ENCODE data around the gene CTU2. TPM values are rescaled to one million over a fixed set of nuclear protein-coding genes. Genes with fewer than 3 reads are reported as not detected.

The CTU2 gene
- total and polyA plus RNA-seq, 9 of the 15 experiments (the other 6 are each of a cell fraction or from before 2014, with no cell fraction given) = 1.3 to 105 (median 23.2) TPM

DNA sequence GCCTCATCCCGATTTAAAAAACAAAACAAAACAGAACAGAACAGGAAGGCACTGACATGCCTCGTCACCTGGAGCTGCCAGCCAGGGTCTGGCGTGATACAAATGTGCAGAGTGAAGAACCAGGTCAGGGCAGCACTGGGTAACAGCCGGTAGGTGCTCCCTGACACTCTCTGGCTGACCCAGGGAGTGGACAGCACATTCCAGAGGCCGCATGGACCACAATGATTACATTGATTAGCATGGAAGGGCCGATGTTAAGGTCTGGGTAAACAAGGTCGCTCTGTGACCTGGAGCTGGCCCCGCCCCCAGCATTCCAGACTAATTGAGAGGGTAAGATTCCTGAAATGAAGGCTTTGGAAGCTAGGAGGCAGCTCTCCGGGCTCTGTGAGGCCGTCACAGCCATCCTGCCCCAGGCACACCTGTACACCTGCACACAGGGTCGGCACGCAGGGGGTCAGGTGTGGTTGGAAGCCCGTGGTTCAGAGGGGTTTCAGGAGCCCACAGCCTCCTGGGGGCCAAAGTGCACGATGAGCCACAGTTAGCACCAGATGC is 57.3 kb downstream of the CTU2 start (continued):
- no peak for TF ChIP-seq NR2C2 (CRISPR knock-in tag; IDR thresholded peaks at IDR 0.05)
- peak; percentile 60; the same call in 1 of the 2 replicates for TF ChIP-seq NR2C2 (tag; IDR thresholded peaks at IDR 0.05)
- no peak for TF ChIP-seq MECOM (CRISPR knock-in tag; IDR thresholded peaks at IDR 0.05)
- no peak for TF ChIP-seq ZNF644 (tag; IDR thresholded peaks at IDR 0.05; ENCODE audit: low read depth)
- TF ChIP-seq POLR3G (IDR thresholded peaks at IDR 0.05; ENCODE audit: extremely low read depth, insufficient read length, insufficient replicate concordance) = no peak
- no peak for TF ChIP-seq ZNF175 (CRISPR knock-in tag; IDR thresholded peaks at IDR 0.05; ENCODE audit: low read depth)
- peak; percentile 29; the same call in 1 of the 2 replicates for TF ChIP-seq BHLHE40 (IDR thresholded peaks at IDR 0.05; ENCODE audit: low read length)
- no peak for TF ChIP-seq TAF7 (tag; IDR thresholded peaks at IDR 0.05)
- peak in 1 of 2 experiments; percentile 76; a peak in 2 of 4 replicates for TF ChIP-seq HDAC1 (IDR thresholded peaks at IDR 0.05)
- peak; percentile 27; the same call in 1 of the 2 replicates for TF ChIP-seq EP300 (IDR thresholded peaks at IDR 0.05; ENCODE audit: low read length)
- TF ChIP-seq RBM14 (IDR thresholded peaks at IDR 0.05; ENCODE audit: borderline replicate concordance, insufficient read depth, low read depth, low read length) = no peak
- TF ChIP-seq ZNF57 (CRISPR knock-in tag; IDR thresholded peaks at IDR 0.05) = no peak
- TF ChIP-seq, protein P1, sequence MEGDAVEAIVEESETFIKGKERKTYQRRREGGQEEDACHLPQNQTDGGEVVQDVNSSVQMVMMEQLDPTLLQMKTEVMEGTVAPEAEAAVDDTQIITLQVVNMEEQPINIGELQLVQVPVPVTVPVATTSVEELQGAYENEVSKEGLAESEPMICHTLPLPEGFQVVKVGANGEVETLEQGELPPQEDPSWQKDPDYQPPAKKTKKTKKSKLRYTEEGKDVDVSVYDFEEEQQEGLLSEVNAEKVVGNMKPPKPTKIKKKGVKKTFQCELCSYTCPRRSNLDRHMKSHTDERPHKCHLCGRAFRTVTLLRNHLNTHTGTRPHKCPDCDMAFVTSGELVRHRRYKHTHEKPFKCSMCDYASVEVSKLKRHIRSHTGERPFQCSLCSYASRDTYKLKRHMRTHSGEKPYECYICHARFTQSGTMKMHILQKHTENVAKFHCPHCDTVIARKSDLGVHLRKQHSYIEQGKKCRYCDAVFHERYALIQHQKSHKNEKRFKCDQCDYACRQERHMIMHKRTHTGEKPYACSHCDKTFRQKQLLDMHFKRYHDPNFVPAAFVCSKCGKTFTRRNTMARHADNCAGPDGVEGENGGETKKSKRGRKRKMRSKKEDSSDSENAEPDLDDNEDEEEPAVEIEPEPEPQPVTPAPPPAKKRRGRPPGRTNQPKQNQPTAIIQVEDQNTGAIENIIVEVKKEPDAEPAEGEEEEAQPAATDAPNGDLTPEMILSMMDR (IDR thresholded peaks at IDR 0.05 in 2 of 3, conservative IDR thresholded peaks at IDR 0.05 in 1 of 3; ENCODE audit: insufficient read depth in 2 of 3, low read depth in 1 of 3, low read length in 3 of 3) = peak in 1 of 3 experiments; percentile 11; a peak in 2 of 6 replicates
- TF ChIP-seq HNRNPL (IDR thresholded peaks at IDR 0.05; ENCODE audit: low read depth, low read length) = no peak
- no peak for TF ChIP-seq HNRNPH1 (optimal IDR thresholded peaks at IDR 0.05; ENCODE audit: low read depth, low read length)
- no peak for TF ChIP-seq PML (IDR thresholded peaks at IDR 0.05; ENCODE audit: low read length)
- no peak for TF ChIP-seq SNIP1 (IDR thresholded peaks at IDR 0.05; ENCODE audit: low read depth)
- TF ChIP-seq, protein P2, sequence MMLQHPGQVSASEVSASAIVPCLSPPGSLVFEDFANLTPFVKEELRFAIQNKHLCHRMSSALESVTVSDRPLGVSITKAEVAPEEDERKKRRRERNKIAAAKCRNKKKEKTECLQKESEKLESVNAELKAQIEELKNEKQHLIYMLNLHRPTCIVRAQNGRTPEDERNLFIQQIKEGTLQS (IDR thresholded peaks at IDR 0.05) = no peak
- TF ChIP-seq, protein P2 (CRISPR knock-in tag; conservative IDR thresholded peaks at IDR 0.05) = no peak
- peak in 1 of 2 experiments; percentile 39; a peak in 2 of 4 replicates for TF ChIP-seq RAD21 (CRISPR knock-in tag; conservative IDR thresholded peaks at IDR 0.05 in 1 of 2, IDR thresholded peaks at IDR 0.05 in 1 of 2)
- no peak for TF ChIP-seq ZNF584 (CRISPR knock-in tag; IDR thresholded peaks at IDR 0.05; ENCODE audit: low read depth)
- TF ChIP-seq MAFK (IDR thresholded peaks at IDR 0.05; ENCODE audit: low read length) = no peak
- peak; percentile 76 to 83; a peak in 3 of 4 replicates for TF ChIP-seq FOXK2 (conservative IDR thresholded peaks at IDR 0.05 in 1 of 2, IDR thresholded peaks at IDR 0.05 in 1 of 2; ENCODE audit: low read depth in 2 of 2)
- peak; percentile 87 to 95 for TF ChIP-seq FOXA3 (CRISPR knock-in tag; conservative IDR thresholded peaks at IDR 0.05 in 1 of 2, IDR thresholded peaks at IDR 0.05 in 1 of 2)
- TF ChIP-seq TOE1 (IDR thresholded peaks at IDR 0.05; ENCODE audit: borderline replicate concordance) = no peak
- no peak for TF ChIP-seq TOE1 (CRISPR knock-in tag; IDR thresholded peaks at IDR 0.05; ENCODE audit: borderline replicate concordance, low read depth)
- TF ChIP-seq MAFF (IDR thresholded peaks at IDR 0.05; ENCODE audit: low read length) = no peak
- peak; percentile 71 for TF ChIP-seq ARID1B (IDR thresholded peaks at IDR 0.05)
